SK-N-SH (cell line): Measurements from ENCODE around the gene TXNRD2.

Experiments
- CTCF ChIP-seq: fragments of 200-600 bp; sonication (generic); IDR thresholded peaks from 2 replicates; pipeline ENCODE4 v1.6.1; 2017; ENCODE audit warnings: antibody characterized with exemption, mild to moderate bottlenecking, moderate library complexity
- ELF1 ChIP-seq: IDR thresholded peaks from 2 replicates; pipeline ENCODE4 v1.4.0; 2012
- MXI1 ChIP-seq: IDR thresholded peaks from 2 replicates; pipeline ENCODE4 v1.6.1; 2012; ENCODE audit warnings: mild to moderate bottlenecking, low read depth, low read length, improper control_type of control experiment
- POLR2AphosphoS5 ChIP-seq: IDR thresholded peaks from 2 replicates; pipeline ENCODE4 v1.6.1; 2012; ENCODE audit warnings: low read depth, low read length
- RCOR1 ChIP-seq: fragments of 150-350 bp; IDR thresholded peaks from 2 replicates; pipeline ENCODE4 v1.6.1; 2017; ENCODE audit warnings: antibody characterized with exemption, low read length
- REST ChIP-seq: IDR thresholded peaks from 2 replicates; pipeline ENCODE4 v1.6.1; 2012; ENCODE audit warnings: mild to moderate bottlenecking, low read depth, low read length, moderate library complexity
- SIN3A ChIP-seq: IDR thresholded peaks from 2 replicates; pipeline ENCODE4 v1.6.1; 2012; ENCODE audit warnings: low read depth, mild to moderate bottlenecking, low read length, moderate library complexity, borderline replicate concordance
- TAF1 ChIP-seq: IDR thresholded peaks from 2 replicates; pipeline ENCODE4 v1.6.1; 2012; ENCODE audit warnings: low read depth, mild to moderate bottlenecking, low read length, moderate library complexity, borderline replicate concordance
- TCF12 ChIP-seq: IDR thresholded peaks from 2 replicates; pipeline ENCODE4 v1.4.0; 2012
- USF1 ChIP-seq: IDR thresholded peaks from 2 replicates; pipeline ENCODE4 v1.4.0; 2012; ENCODE audit warnings: low read depth, borderline replicate concordance
- TF ChIP-seq, protein P1 (sequence below): IDR thresholded peaks from 2 replicates; pipeline ENCODE4 v1.4.0; 2012; ENCODE audit warnings: low read depth
- TF ChIP-seq, protein P2 (sequence below): IDR thresholded peaks from 2 replicates; pipeline ENCODE4; 2012

- no peak for TF ChIP-seq ELF1
- no peak for TF ChIP-seq CTCF
- no peak for TF ChIP-seq SIN3A
- no peak for TF ChIP-seq TCF12
- TF ChIP-seq MXI1 = no peak
- no peak for TF ChIP-seq POLR2AphosphoS5
- TF ChIP-seq REST = no peak
- TF ChIP-seq, protein P1, sequence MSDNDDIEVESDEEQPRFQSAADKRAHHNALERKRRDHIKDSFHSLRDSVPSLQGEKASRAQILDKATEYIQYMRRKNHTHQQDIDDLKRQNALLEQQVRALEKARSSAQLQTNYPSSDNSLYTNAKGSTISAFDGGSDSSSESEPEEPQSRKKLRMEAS = no peak
- no peak for TF ChIP-seq RCOR1
- TF ChIP-seq USF1 = no peak
- TF ChIP-seq, protein P2, sequence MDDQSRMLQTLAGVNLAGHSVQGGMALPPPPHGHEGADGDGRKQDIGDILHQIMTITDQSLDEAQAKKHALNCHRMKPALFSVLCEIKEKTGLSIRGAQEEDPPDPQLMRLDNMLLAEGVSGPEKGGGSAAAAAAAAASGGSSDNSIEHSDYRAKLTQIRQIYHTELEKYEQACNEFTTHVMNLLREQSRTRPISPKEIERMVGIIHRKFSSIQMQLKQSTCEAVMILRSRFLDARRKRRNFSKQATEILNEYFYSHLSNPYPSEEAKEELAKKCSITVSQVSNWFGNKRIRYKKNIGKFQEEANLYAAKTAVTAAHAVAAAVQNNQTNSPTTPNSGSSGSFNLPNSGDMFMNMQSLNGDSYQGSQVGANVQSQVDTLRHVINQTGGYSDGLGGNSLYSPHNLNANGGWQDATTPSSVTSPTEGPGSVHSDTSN = no peak
- no peak for TF ChIP-seq TAF1
These were observed 39.7 kb upstream of the TXNRD2 start for GRCh38 chr22:19981171-19981960.
